HEK293 (cell line): ENCODE measurements around the gene NPPB.

Experiments used
- CTCF ChIP-seq: fragments of 450-650 bp; formaldehyde crosslinking; IDR thresholded peaks from 2 replicates; pipeline ENCODE4 v1.5.1; 2016; ENCODE audit warnings: missing biosample characterization, missing genetic modification characterization
- PRDM1 ChIP-seq: fragments of 450-650 bp; formaldehyde crosslinking; IDR thresholded peaks from 2 replicates; pipeline ENCODE4; 2016; ENCODE audit warnings: missing biosample characterization, missing genetic modification characterization
- PRDM6 ChIP-seq: fragments of 450-650 bp; formaldehyde crosslinking; IDR thresholded peaks from 2 replicates; pipeline ENCODE4 v1.5.1; 2017; ENCODE audit warnings: missing biosample characterization, missing genetic modification characterization
- TCF7L2 ChIP-seq: IDR thresholded peaks from 2 replicates; pipeline ENCODE4 v1.6.1; 2011; ENCODE audit warnings: low read depth, mild to moderate bottlenecking, inconsistent platforms, low read length, moderate library complexity, borderline replicate concordance
- WT1 ChIP-seq: fragments of 450-650 bp; formaldehyde crosslinking; IDR thresholded peaks from 2 replicates; pipeline ENCODE4 v1.5.1; 2016; ENCODE audit warnings: missing biosample characterization, missing genetic modification characterization
- ZBTB17 ChIP-seq: fragments of 450-650 bp; formaldehyde crosslinking; IDR thresholded peaks from 2 replicates; pipeline ENCODE4 v1.5.1; 2016; ENCODE audit warnings: missing biosample characterization, missing genetic modification characterization
- ZBTB21 ChIP-seq: fragments of 450-650 bp; formaldehyde crosslinking; IDR thresholded peaks from 2 replicates; pipeline ENCODE4 v1.5.1; 2017; ENCODE audit warnings: missing biosample characterization, missing genetic modification characterization
- ZBTB26 ChIP-seq: fragments of 450-650 bp; formaldehyde crosslinking; optimal IDR thresholded peaks from 2 replicates; pipeline ENCODE3; 2016; ENCODE audit warnings: missing biosample characterization, mild to moderate bottlenecking, missing genetic modification characterization
- ZNF112 ChIP-seq: fragments of 450-650 bp; formaldehyde crosslinking; IDR thresholded peaks from 2 replicates; pipeline ENCODE4 v1.5.0; 2017; ENCODE audit warnings: missing biosample characterization, missing genetic modification characterization
- ZNF23 ChIP-seq: fragments of 450-650 bp; formaldehyde crosslinking; IDR thresholded peaks from 2 replicates; pipeline ENCODE4 v1.5.1; 2016; ENCODE audit warnings: missing biosample characterization, missing genetic modification characterization, borderline replicate concordance
- ZNF530 ChIP-seq: fragments of 450-650 bp; formaldehyde crosslinking; IDR thresholded peaks from 2 replicates; pipeline ENCODE4 v1.5.1; 2016; ENCODE audit warnings: low read depth, missing biosample characterization, missing genetic modification characterization
- ZNF561 ChIP-seq: fragments of 450-650 bp; IDR thresholded peaks from 2 replicates; pipeline ENCODE4 v1.5.1; 2018; ENCODE audit warnings: missing biosample characterization, missing genetic modification characterization, borderline replicate concordance
- ZNF585B ChIP-seq: fragments of 450-650 bp; formaldehyde crosslinking; IDR thresholded peaks from 2 replicates; pipeline ENCODE4 v1.5.1; 2016; ENCODE audit warnings: missing biosample characterization, missing genetic modification characterization
- ZNF768 ChIP-seq: fragments of 450-650 bp; formaldehyde crosslinking; IDR thresholded peaks from 2 replicates; pipeline ENCODE4 v1.5.1; 2018; ENCODE audit warnings: missing biosample characterization, mild to moderate bottlenecking, missing genetic modification characterization

GRCh38 chr1:11893907-11894251 is 35.1 kb upstream of the NPPB start:
- TF ChIP-seq ZNF768 (tag by site-specific recombination): no peak
- TF ChIP-seq CTCF (tag by site-specific recombination): peak; percentile 64
- no peak for TF ChIP-seq PRDM6 (tag by site-specific recombination)
- no peak for TF ChIP-seq ZNF585B (tag by site-specific recombination)
- no peak for TF ChIP-seq ZBTB17
- TF ChIP-seq ZNF112 (tag by site-specific recombination): no peak
- no peak for TF ChIP-seq ZBTB26 (tag by site-specific recombination)
- no peak for TF ChIP-seq ZBTB21
- no peak for TF ChIP-seq WT1 (tag by site-specific recombination)
- no peak for TF ChIP-seq TCF7L2
- TF ChIP-seq ZNF23 (tag by site-specific recombination): no peak
- TF ChIP-seq PRDM1 (tag by site-specific recombination): no peak
- TF ChIP-seq ZNF530: no peak
- no peak for TF ChIP-seq ZNF561
